NCI-H1436 treated with DMSO at 0.1 percent for 48 hours (cell line): ENCODE data around the gene MVK.
A peak's percentile ranks its signal among the peaks of the same experiment; 100 is the strongest.

Experiments
- DNase-seq: peaks from one replicate; lab custom pipeline; 2025; lab: John Stamatoyannopoulos, UW

Gene MVK

DNA sequence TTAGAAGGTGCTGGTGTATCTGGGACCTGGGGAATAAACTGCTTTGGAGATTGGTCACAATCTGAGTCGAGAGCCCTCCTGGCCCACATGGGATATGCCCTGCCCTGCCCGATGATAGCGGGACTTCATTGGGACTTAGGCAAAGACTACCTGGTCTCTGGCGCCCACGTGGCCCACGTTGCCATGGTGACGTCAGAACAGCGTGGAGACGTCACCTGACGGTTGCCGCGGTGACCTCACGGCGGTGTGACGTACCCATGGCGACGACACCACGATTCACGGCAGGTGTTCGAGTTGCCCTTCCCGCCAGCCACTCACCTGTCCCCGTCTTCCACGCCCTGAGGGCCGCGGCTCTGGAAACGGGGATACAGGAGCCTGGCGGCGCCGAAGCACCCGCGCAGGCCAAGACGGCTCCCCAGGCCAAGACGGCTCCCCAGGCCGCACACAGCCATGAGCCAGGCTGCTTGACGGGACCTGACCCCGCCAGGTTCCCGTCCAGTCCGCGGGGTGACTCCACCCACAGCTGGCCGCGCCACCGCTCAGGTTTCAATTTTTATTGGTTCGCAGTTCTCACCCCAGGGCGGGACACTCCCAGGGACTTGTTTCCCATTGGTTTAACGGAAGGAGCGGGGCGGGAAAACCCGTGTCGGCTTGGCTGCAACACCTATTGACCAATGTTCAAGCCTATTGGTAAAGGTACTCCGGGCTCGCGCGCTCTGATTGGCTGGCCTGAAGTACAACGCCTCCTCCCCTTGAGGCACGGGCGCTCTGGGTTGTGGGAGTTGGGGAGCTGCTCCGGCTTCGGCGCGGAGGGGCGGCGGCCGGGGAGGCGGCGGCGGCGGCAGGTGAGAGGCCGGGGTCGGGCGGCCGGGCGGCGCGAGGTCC lies at the start of gene MVK, which contains the start of gene MMAB:
Gene MVK, plus strand, starts transcription at position 766 of the 885 bp plus-strand sequence. CDS start 1,029 bp downstream, outside the sequence.
Gene MMAB, minus strand, starts transcription at position 476 of the 885 bp plus-strand sequence. Its CDS starts 24 bp downstream, at position 452.
- peak; percentile 97 for DNase-seq

DNA sequence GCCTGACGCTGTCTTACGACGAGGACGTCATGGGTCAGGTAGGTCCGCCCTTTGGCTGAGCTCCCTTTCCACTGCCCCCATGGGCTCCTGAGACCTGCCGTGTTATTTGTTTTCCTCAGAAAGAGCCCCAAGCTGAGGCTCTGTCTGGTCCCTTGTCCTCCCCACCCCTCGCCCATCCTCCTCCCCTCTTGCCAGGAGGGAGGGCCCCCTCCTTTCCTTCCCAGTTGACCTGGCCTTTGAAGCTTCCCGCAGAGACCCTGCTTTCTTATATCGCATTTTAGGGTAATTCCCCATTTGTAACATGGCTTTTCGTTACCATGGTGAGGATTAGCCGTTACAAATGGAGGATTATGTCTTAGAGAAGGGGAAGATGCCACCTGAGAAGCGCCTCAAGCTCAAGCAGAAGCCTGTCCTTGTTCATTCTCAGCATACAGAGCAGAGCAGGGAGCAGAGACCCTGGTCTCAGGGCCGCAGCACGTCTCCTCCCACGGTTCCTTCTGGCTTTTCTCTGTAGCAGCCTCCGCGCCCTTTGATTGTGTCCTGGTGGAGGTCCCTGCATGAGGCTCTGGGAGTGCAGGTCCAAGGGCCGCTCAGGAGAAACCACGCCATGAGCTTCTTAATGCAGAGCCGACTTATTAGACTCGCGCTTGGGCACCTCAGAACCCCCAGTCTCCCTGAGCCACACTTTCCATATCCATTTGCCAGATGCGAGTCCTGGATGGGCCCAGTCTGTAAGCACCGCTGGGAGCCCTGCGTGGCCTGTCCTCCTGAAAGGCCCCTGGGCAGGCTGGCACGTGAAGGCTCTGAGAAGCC lies 48.9 kb upstream of the MVK start:
- DNase-seq = no peak

DNA sequence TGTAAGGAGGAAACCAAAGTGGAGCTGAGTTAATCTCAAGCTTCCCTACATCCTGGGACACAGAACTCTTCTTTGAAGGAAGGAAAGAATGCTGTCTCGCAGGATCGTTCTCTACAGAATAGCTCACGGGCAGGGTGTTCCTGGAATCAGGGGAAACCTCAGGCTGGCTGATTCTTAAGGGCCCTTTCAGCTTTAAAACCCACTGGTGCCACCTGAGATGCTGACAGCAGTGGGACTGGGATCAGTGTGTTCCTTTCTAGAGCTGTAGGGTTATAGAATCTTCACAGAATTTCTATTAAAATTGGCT lies 48.4 kb upstream of the MVK start:
- no peak for DNase-seq

DNA sequence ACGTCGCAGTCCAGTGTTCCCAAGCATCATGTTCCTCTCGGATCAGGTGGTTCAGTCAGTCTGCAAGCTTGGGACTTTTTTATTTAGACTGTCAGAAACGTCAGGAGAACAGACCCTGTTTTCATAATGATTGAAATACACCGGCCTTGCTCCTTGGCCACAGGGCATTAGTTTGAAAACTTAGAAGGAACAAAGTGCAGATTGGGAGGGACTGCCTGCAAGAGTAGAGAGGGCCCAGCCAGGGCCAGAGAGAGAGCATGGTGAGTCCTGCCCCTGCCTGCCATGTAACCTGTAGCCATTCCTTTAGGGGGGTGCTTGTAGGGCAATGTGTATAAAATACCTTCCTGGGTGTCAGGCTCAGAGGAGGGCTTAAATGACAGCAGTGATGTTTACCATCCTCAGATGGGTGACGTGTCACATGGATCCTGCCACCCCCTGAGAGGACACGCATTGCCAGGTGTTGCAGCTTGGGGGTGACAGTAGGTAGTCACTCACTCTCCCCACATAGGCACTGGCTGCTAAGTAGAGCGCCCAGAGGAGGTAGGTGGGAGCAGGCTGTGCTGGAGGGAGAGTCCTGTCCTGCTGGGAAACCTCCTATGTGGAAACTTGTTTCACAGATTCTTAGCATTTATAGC lies 46.0 kb upstream of the MVK start:
- DNase-seq = no peak

DNA sequence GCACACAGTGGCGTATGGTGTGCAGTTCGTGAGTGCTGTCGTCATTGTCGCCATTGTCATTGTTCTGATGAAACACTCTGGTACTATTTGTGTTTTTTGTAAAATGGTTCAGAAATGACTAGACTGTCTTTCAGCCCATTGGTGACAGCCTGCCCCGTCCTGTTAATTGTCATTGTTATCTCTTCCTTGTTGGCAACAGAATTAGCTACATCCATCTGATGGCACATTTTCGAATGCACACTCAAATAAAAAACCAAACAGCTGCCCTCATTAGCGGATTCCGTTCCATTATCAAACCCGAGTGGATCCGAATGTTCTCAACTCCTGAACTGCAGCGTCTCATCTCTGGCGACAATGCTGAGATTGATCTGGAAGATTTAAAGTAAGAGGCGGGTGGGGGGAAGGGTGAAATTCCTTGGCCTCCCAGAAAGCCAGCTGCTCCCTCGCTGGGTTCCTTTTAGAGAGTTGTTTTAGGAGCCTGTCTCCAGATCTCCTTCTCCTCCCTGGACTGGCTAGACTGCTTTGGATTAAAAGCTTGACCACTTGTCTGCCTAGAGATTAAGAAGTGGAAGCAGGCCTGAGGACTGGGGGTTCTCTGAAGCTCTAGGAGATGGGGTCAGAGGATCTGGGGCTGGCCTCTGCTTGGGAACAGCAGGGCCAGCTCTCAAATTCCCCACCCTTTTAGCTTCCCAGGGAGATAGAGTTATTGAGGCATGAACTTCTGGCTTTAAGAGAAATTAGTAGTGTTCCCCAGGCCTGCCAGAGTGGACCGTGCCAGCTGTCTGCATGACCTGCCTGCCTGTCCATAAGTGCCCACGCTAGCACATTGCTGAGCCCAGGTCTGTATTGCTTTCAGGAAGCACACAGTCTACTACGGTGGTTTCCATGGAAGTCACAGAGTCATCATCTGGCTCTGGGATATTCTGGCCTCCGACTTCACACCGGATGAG lies 43.6 kb upstream of the MVK start:
- no peak for DNase-seq

DNA sequence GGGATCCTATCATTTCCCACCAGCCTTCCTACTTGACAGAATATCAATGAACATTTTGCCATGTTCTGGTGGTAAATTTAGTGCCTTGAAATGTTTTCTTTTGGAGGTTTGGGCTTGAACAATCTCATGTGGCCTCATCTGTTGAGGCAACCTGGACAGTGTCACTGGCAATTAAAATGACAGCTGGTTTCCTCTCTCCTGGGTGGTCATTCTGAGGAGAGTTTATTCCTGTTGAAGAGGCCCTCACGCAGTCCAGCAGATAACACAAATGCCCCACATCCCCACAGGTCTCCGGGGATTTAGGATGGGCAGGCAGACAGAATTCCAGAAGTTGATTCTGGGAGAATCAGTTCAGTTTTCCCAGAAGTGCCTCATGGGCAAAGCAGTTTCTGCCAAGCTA lies 42.2 kb upstream of the MVK start:
- no peak for DNase-seq

DNA sequence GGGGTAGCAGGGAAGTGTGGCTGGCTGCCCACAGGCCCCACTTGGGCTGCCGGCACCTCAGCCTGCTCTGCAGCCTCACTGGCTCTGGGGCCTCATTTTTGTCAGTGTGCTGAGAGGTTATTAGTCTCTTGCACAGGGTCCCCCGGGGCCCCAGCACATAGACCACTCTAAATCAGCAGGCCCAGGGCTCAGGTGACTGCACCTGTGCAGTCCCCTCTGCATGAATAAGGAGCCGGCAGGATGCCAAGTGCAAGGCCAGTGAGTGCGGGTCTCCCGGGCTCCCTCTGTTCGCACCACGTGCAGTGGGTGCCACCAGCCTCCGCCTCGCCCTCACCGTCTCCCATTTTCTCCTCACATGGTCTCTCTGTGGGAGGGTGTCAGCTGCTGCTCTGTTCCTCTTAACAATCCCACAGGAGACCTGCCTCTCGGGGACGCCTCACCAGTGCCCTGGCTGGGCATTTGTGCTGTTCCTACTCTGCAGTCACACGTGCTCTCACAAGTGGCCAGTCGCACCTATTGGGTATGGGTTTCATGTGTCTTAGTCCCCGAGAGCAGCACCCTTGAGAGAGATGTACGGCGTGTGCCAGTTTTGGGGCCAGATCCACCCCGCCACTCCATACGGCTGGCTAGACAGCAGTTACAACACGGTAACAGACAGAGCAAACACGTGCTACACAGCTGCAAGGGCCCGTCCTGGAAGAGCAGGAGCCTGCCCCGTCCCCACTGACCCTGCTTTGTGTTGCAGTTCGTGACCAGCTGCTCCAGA lies 40.7 kb upstream of the MVK start:
- DNase-seq = no peak

DNA sequence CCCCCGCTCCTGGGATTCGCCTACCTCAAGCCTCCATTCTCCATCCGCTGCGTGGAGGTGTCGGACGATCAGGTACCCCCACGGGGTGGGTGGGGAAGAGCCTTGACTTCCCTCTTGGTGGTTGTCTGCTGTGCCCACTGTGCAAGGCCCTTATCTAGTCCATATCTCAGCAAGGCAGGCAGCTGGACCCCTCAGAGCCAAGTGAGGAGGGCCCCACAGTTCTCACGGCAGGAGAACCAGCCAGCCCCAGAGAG lies 40.2 kb upstream of the MVK start:
- DNase-seq = no peak

DNA sequence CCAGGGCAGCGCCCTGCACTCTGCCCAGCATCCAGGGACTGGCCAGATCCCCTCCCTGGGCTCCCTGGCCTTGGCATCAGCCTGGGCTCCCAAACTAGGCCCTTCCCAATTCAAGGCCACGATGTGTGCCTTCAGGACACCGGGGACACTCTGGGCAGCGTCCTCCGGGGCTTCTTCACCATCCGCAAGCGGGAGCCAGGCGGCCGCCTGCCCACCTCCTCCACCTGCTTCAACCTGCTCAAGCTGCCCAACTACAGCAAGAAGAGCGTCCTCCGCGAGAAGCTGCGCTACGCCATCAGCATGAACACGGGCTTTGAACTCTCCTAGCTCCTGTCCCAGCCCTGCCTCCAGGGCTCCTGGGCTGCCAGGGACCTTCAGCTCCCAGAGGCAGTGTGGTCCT lies 39.1 kb upstream of the MVK start:
- no peak for DNase-seq

DNA sequence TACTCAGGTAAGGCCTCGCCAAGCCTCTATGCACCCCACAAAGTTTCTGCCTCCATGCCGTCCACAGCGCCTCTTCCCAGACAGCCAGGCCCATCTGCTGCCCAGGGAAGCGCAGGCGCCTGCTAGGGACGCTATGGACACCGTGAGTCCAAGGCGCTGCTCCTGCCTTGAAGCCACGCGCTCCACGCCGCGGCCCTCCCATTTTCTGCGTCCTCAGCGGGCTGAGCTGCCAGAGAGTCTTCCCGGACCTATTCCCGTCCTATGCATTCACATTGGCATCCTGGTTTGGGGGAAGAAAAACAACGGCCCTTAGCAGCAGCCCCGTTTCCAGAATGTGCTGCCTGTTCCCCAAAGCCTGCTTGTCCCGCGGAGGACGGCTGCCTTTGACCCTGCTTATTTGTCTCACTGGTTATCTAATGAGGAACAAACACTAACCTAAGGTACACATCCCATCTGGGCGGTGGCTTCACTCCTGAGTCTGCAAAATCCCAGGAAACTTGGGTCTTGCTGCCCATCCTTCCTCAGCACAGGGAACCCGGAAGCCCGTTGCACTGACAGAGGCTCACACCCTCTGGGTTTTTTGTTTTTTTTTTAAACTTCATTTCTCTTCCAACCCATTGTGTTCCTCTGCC lies 38.2 kb upstream of the MVK start:
- no peak for DNase-seq

DNA sequence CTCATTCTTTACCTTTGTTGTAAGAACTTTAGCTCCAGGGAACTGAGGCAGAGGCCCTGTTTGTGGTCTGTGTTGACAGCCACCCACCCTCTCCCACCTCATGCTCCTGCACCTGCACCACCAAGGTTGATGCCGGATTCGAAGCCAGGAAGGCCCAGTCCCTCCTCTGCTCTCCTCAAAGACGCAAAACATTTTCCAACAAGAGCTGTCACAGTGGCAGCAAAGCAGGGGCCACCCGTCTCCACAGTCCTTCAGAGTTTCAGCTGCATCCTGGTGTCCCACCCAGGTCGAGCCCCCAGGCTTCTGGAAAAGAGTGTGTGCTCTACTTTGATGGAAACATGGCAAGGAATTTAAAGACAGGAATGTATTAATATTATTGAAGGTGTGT lies 37.7 kb upstream of the MVK start:
- DNase-seq = no peak

DNA sequence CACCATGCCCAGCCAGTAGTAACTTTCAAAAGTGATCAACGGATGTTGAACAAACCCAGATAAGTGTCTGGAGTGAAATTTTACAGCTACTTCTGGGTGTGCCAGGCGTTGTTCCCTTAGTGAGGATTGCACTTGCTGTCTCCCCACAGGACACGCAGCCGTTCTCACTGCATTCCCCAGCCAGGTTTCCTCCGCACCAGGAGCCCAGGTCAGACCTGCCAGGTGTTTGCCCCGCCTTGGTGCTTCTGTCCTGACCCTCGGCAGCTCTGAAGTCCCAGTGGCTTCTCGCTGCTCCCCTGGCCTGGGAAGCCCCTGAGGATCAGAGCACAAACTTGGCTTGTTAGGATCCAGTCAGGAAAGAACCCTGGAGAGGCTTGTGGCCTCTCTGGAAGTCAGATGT lies 36.5 kb upstream of the MVK start:
- no peak for DNase-seq

DNA sequence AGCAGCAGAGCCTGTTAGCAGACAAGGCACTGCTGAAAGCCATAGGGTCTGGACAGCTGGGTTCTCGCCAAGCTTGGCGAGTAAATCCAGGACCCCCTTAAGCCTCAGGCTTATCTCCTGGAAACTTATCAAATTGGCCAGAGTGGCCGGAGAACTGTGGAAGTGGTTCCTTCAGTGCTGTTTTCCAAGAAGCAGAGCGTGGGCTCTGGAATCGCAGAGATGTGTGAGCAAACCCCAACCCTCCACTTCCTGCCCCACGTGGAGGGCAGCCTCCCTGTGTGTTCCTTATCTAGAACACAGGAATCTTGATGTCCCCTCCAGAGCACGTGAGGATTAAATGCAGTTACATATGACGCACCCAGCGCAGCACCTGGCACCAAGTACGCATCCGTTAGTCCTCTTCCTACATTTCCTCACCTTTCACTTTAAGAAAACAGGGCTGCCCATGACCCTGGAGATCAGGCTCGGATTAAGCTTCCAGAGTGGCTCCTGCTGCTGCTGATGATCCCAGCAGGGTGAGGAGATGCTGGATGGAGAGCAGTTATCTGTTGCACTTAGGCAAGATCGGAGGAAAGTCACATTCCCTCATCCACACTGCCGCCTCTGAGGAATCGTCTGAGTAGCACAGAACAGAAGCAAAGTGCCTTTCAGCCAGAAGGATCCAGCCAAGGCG lies 35.3 kb upstream of the MVK start:
- no peak for DNase-seq

DNA sequence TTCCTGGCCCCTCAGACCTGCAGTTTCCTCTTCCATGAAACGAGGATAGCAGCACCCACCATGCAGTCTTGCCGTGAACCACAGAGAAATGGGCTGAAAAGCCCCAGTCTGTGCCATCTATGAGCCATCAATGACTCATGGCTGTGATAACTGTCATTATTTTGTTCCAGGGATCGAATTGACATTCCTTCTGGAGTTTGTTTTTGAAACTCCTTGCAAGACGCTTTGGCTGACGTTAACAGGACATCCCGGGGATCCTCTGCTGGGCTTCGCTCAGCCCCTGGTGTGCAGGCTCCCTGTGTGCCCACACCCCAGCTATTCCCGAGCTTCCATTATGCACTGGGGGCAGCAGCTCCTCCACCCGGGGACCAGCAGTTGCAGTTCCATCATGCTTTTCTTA lies 34.1 kb upstream of the MVK start:
- no peak for DNase-seq

DNA sequence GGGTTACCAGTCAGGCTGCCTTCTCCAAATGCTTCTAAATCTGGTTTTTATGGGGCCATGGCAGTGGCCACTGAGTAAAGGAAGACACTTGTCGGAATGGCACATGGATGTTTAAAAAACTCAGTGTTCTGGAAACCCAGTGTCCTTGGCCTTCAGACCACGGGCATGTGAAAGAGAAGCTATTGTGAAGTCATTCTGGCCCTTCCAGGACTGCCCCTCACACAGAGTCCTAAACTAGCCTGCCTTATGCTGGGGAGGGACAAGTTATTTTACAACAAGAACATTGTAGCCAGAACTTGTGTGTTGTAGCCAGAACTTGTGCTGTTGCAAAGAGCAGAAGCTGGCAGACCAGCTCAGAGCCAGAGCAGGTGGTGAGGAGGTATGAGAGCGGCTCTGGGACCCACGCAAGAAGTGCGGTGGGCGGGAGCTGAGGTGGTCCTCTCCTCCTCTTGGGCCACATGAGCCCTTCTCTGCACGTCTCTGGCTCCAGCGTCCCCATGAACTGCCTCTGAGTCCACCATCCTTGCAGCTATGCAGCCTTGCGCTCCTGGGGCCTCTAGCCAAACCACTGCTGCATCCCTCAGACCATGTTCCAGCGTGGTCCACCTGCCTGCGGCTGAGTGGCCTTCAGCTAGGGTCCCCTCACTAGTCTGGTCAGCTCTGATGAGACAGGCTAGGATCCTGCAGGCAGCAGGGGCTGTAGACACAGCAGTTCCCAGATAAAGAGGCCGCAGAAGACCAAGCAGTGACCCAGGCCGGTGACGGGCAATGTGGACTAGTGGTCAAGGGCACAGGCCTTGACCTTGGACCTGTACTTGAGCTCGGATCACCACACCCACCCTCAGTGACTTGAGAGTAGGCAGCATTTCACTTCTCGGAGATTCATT lies 32.8 kb upstream of the MVK start:
- no peak for DNase-seq

DNA sequence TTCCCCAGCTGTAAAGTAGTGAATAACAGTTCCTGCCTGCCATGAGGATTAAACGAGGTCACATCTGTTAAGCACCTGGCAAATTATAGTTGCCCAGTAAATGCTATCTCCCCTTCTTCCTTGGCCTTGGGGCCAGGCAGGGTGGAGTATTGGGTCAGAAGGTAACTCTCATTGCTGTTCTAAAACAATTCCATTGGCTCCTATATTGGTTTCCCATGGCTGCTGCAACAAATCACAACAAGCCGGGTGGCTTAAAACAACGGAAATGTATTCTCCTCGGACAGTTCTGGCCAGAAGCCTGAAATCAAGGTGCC lies 32.2 kb upstream of the MVK start:
- no peak for DNase-seq

DNA sequence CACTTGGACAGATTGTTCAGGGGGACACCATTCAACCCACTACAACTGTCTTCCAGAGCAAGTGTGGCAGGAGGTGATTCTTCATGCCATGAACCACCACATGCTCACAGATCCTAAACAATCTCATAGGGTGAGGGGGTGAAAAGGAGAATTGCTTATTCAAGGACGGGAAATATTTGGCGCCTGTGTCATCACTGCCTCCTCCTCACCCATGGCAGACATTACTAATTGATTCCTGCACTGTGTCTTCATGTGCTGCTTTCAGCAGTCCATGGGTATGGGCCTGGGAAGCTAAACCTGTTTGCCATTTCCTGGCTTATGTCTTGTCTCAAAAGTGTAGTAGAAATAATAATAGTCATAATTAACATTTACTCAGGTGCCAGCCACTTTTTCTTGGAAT lies 31.6 kb upstream of the MVK start:
- no peak for DNase-seq

DNA sequence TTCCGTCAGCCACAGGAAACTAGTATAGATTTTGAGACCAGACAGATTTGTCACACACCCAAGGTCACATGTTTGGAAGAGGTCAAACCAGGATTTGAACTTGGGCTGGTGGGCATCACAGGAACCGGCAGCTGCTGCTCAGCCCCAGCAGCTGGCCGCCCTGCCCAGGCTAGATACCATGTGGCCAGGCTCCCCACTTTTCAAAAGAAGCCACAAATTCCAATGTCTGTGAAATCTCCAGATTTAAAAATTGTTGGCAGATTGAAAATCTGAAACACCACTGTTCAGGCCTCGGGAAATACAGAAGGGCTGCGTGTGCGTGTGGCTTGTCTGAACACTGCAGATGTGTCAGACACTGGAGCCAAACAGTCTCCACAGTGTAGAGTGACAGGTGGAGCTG lies 30.7 kb upstream of the MVK start:
- DNase-seq = no peak

DNA sequence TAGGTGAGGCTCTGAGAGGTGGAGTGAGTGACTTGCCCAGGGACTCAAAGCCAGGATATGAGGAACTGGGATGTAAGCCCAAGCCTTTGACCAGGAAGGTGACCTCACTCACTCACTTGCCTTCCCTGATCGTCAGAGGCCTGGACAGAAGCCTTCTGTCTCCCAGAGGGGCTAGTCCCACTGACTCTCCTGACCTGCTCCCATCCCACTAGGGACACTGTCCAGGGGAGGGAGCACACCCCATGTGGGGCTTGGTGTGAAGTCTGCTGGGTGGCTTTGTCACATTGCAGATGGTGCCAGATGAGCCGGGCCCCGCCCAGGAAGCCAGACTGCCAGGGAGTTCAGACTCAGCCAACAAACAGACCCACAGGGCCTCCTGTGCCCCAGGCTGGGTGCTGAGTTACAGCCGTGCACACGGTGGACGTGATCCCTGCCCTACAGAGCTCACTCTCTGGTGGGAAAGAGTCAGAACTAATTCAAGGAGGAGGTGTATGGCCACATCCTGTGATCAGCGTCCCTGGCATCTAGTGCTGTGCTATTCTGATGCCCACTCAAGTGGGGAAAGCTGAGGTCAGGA lies 28.6 kb upstream of the MVK start:
- DNase-seq = no peak
